HG02884 (cell line): ENCODE results near the gene LMF1.
"Not testable (repeated sequence)": the region's sequence is repeated elsewhere in the genome, so short reads cannot be mapped to it uniquely, and the experiment has no call there.

Experiments
- ATAC-seq: cut with Tn5 transposase; IDR thresholded peaks from one replicate; pipeline ENCODE4 v1.9.1; 2021; ENCODE audit warnings: mild to moderate bottlenecking, moderate library complexity; ENCODE audit not compliant: unreplicated experiment

The LMF1 gene

GRCh38 chr16:838741-839140 is 132.0 kb downstream of the LMF1 start:
- ATAC-seq: no peak

- not testable (repeated sequence) for ATAC-seq
These were observed 134.0 kb downstream of the LMF1 start for GRCh38 chr16:836822-837221.

- ATAC-seq: no peak
These were observed 134.6 kb downstream of the LMF1 start for GRCh38 chr16:836221-836620.

GRCh38 chr16:835373-835772 is 135.4 kb downstream of the LMF1 start:
- no peak for ATAC-seq

GRCh38 chr16:833411-833810 is 137.4 kb downstream of the LMF1 start:
- ATAC-seq: no peak

GRCh38 chr16:832652-833336 is 138.0 kb downstream of the LMF1 start:
- ATAC-seq: no peak

GRCh38 chr16:831571-832413 is 139.0 kb downstream of the LMF1 start:
- ATAC-seq: no peak

GRCh38 chr16:830871-831570 is 139.8 kb downstream of the LMF1 start:
- ATAC-seq: no peak

- no peak for ATAC-seq
These were observed 140.5 kb downstream of the LMF1 start for GRCh38 chr16:830107-830870.

- ATAC-seq: no peak
These were observed 141.9 kb downstream of the LMF1 start for GRCh38 chr16:828891-829290.

- ATAC-seq: no peak
These were observed 143.3 kb downstream of the LMF1 start for GRCh38 chr16:827513-827912.

- no peak for ATAC-seq
These were observed 145.3 kb downstream of the LMF1 start for GRCh38 chr16:825341-826061.

- no peak for ATAC-seq
These were observed 146.2 kb downstream of the LMF1 start for GRCh38 chr16:824601-825000.

GRCh38 chr16:824194-824593 is 146.6 kb downstream of the LMF1 start:
- ATAC-seq: no peak

GRCh38 chr16:822909-823297 is 147.9 kb downstream of the LMF1 start:
- no peak for ATAC-seq

GRCh38 chr16:822174-822908 is 148.4 kb downstream of the LMF1 start:
- ATAC-seq: no peak

- no peak for ATAC-seq
These were observed 149.0 kb downstream of the LMF1 start for GRCh38 chr16:821751-822150.

- no peak for ATAC-seq
These were observed 150.0 kb downstream of the LMF1 start for GRCh38 chr16:820748-821147.

GRCh38 chr16:820044-820408 is 150.8 kb downstream of the LMF1 start:
- ATAC-seq: not testable (repeated sequence)
